Stimulated activated CD4-positive, alpha-beta T cell treated with anti-CD3 and anti-CD28 coated beads, Interleukin-12 subunit alpha, Interleukin-12 subunit beta, amount 100 ng/mL, for 24 hours (primary cell): ENCODE measurements around the gene ZNF598.
"Not testable (repeated sequence)": the region's sequence is repeated elsewhere in the genome, so short reads cannot be mapped to it uniquely, and the experiment has no call there.

Source experiments
- DNase-seq, 2 experiments: peaks; one replicate each; pipeline ENCODE4 v3.0.0-alpha.2; 2020; ENCODE audit warnings: low read depth in 2 of 2

Gene ZNF598

GRCh38 chr16:2027024-2028010 is 17.7 kb upstream of the ZNF598 start:
- no peak for DNase-seq

- DNase-seq, result no peak
Measured at GRCh38 chr16:2026461-2027023, 16.9 kb upstream of the ZNF598 start, which contains the start of gene NHERF2. NHERF2 (plus strand) TSS chr16:2026902; CDS start chr16:2027006, 104 bp downstream.

- DNase-seq, result no peak
Measured at GRCh38 chr16:2025878-2026460, 16.3 kb upstream of the ZNF598 start.

GRCh38 chr16:2025251-2025650 is 15.6 kb upstream of the ZNF598 start:
- DNase-seq, result no peak

GRCh38 chr16:2024032-2024420 is 14.4 kb upstream of the ZNF598 start:
- DNase-seq, result no peak

GRCh38 chr16:2023092-2024031 is 13.7 kb upstream of the ZNF598 start:
- peak; percentile 88 to 95 for DNase-seq

- no peak for DNase-seq
Measured at GRCh38 chr16:2022723-2023091, 13.1 kb upstream of the ZNF598 start.

GRCh38 chr16:2019921-2020831 is 10.6 kb upstream of the ZNF598 start:
- no peak for DNase-seq

GRCh38 chr16:2019518-2019920 is 9.9 kb upstream of the ZNF598 start, which contains the start of gene NPW:
NPW (plus strand) TSS chr16:2019785.
- no peak for DNase-seq

GRCh38 chr16:2016407-2016922 is 6.8 kb upstream of the ZNF598 start:
- DNase-seq, result no peak

GRCh38 chr16:2015947-2016208 is 6.3 kb upstream of the ZNF598 start:
- no peak for DNase-seq

GRCh38 chr16:2015117-2015946 is 5.7 kb upstream of the ZNF598 start:
- no peak for DNase-seq

- no peak for DNase-seq
Measured at GRCh38 chr16:2013527-2013926, 3.9 kb upstream of the ZNF598 start.

GRCh38 chr16:2011726-2012125 is 2.1 kb upstream of the ZNF598 start:
- DNase-seq, result not testable (repeated sequence)

- DNase-seq, result no peak
Measured at GRCh38 chr16:2009164-2009711, 383 bp downstream of the ZNF598 start.

GRCh38 chr16:2008631-2009163 is 924 bp downstream of the ZNF598 start:
- DNase-seq, result peak in 1 of 2 experiments; percentile 41

- DNase-seq, result no peak
Measured at GRCh38 chr16:2008009-2008526, 1.6 kb downstream of the ZNF598 start.

GRCh38 chr16:2007081-2007836 is 2.4 kb downstream of the ZNF598 start:
- no peak for DNase-seq
